GM12873 (cell line): Measurements from ENCODE around the gene RPL15.

Source experiments
- CTCF ChIP-seq: IDR thresholded peaks from 2 replicates; pipeline ENCODE4 v1.5.1; 2012; ENCODE audit warnings: low read depth, mild to moderate bottlenecking, moderate library complexity, low read length, control low read depth; ENCODE audit not compliant: insufficient read depth; ENCODE audit errors: missing control alignments

RPL15 gene

GRCh38 chr3:23949784-23950183 is 32.9 kb downstream of the RPL15 start:
- TF ChIP-seq CTCF: no peak

- TF ChIP-seq CTCF: no peak
Measured at GRCh38 chr3:23950293-23950692, 33.4 kb downstream of the RPL15 start.

GRCh38 chr3:23952646-23953045 is 35.7 kb downstream of the RPL15 start:
- no peak for TF ChIP-seq CTCF

- no peak for TF ChIP-seq CTCF
Measured at GRCh38 chr3:23953523-23953922, 36.6 kb downstream of the RPL15 start.

GRCh38 chr3:23954144-23954543 is 37.2 kb downstream of the RPL15 start:
- TF ChIP-seq CTCF: no peak

GRCh38 chr3:23956701-23957100 is 39.8 kb downstream of the RPL15 start:
- no peak for TF ChIP-seq CTCF

GRCh38 chr3:23959135-23959900 is 42.4 kb downstream of the RPL15 start:
- no peak for TF ChIP-seq CTCF
